RWPE1 (cell line): ENCODE measurements around the gene RINL.
A peak's percentile ranks its signal among the peaks of the same experiment; 100 is the strongest.
"Not testable (repeated sequence)": the region's sequence is repeated elsewhere in the genome, so short reads cannot be mapped to it uniquely, and the experiment has no call there.

ENCODE experiments used
- CTCF ChIA-PET: fragments of 350-600 bp; sonication (Branson Sonifier 250); formaldehyde crosslinking; extraction: SDS; loops from one replicate; lab custom pipeline; 2021; lab: Yijun Ruan, JAX
- POLR2A ChIA-PET: fragments of 400-600 bp; formaldehyde crosslinking; extraction: SDS; loops from one replicate; lab custom pipeline; 2020; ENCODE audit warnings: antibody characterized with exemption; ENCODE audit not compliant: low non-redundant PET; lab: Yijun Ruan, JAX
- DNase-seq: peaks from one replicate; pipeline ENCODE4 v3.0.0; 2012; ENCODE audit warnings: low spot score
- H3K27ac ChIP-seq: fragments of 450-650 bp; 2 replicates; pipeline ENCODE4 v1.5.1; 2017
- TF ChIP-seq, protein P1 (sequence below): fragments of 450-650 bp; conservative IDR thresholded peaks from 2 replicates; pipeline ENCODE4 v1.5.1; 2017; ENCODE audit warnings: low read depth, mild to moderate bottlenecking

RINL gene

GRCh38 chr19:38826856-38827551, 51.1 kb downstream of the RINL start:
- CTCF ChIA-PET, result no interaction called here

GRCh38 chr19:38825936-38826335, 52.1 kb downstream of the RINL start:
- POLR2A ChIA-PET, H3K27ac ChIP-seq, DNase-seq: not testable (repeated sequence)
- CTCF ChIA-PET, result interaction anchor here (0.6 kb wide), 1 partner anchor 97 kb away, joined by 3 read pairs; no protein-coding TSS in a partner anchor

More at GRCh38 chr19:38826856-38827551, 51.1 kb downstream of the RINL start:
- TF ChIP-seq, protein P1, sequence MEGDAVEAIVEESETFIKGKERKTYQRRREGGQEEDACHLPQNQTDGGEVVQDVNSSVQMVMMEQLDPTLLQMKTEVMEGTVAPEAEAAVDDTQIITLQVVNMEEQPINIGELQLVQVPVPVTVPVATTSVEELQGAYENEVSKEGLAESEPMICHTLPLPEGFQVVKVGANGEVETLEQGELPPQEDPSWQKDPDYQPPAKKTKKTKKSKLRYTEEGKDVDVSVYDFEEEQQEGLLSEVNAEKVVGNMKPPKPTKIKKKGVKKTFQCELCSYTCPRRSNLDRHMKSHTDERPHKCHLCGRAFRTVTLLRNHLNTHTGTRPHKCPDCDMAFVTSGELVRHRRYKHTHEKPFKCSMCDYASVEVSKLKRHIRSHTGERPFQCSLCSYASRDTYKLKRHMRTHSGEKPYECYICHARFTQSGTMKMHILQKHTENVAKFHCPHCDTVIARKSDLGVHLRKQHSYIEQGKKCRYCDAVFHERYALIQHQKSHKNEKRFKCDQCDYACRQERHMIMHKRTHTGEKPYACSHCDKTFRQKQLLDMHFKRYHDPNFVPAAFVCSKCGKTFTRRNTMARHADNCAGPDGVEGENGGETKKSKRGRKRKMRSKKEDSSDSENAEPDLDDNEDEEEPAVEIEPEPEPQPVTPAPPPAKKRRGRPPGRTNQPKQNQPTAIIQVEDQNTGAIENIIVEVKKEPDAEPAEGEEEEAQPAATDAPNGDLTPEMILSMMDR, result no peak
- no peak for DNase-seq
- H3K27ac ChIP-seq, result no peak overlapping the region; the same call in 1 of the 2 replicates
- POLR2A ChIA-PET, result no interaction called here

DNA sequence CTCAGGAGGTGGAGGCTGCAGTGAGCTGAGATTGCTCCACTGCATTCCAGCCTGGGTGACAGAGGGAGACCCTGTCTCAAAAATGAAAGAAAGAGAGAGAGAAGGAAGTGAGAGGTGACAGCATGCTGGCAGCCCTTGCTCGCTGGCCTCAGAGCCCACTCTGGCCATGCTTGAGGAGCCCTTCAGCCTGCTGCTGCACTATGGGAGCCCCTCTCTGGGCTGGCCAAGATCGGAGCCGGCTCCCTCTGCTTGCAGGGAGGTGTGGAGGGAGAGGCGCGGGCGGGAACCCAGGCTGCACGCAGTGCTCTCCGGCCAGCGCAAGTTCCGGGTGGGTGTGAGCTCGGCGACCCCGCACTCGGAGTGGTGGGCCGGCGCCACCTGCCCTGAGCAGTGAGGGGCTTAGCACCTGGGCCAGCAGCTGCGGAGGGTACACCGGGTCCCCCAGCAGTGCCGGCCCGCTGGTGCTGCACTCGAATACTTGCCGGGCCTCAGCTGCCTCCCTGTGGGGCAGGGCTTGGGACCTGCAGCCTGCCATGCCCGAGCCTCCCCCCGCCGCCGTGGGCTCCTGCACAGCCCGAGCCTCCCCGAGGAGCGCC, 56.7 kb downstream of the RINL start:
- CTCF ChIA-PET, result interaction anchor here (0.6 to 0.9 kb wide), 2 partner anchors 88 to 308 kb away, joined by 3 read pairs; no protein-coding TSS in a partner anchor
- H3K27ac ChIP-seq, POLR2A ChIA-PET, DNase-seq: not testable (repeated sequence)

DNA sequence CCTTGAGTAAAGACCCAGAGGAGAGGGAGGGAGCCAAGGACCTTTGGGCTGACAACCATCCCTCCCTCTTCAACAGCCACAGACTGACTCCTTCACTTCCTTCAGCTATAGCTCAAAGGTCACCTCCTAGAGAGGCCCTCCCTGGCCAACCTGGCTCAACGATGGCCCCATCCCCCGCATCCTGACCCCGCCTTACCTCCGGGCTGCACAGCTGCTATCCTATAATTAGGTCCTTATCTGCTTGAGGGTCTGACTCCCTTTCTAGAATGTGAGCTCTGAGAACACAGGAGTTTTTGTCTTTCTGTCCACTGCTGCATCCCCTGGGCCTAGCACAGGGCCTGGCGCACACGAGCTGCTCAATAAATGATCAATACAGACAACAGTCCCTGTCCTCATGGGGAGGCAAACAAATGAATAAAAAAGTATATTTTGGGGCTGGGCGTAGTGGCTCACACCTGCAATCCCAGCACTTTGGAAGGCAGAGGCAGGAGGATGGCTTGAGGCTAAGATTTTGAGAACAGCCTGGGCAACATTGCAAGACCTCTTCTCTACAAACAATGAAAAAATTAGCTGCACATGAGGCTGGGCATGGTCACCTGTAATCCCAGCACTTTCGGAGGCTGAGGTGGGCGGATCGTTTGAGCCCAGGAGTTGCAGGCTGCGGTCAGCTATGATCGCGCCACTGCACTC, 58.7 kb downstream of the RINL start:
- POLR2A ChIA-PET, result no interaction called here
- CTCF ChIA-PET, result no interaction called here
- peak overlapping the region; percentile 19; the same call in 1 of the 2 replicates for H3K27ac ChIP-seq
- TF ChIP-seq, protein P1, result no peak
- no peak for DNase-seq
